K562 (cell line): ENCODE data around the gene DGCR8. TPM values are rescaled to one million over a fixed set of nuclear protein-coding genes. Genes with fewer than 3 reads are reported as not detected.

ENCODE experiments used
- CBFA2T3 ChIP-seq: fragments of 450-650 bp; IDR thresholded peaks from 2 replicates; pipeline ENCODE4 v1.6.1; 2017
- DMBX1 ChIP-seq: fragments of 250-450 bp; sonication (Bioruptor Pico); IDR thresholded peaks from 2 replicates; pipeline ENCODE4 v1.8.0; 2022; ENCODE audit warnings: inconsistent platforms, mild to moderate bottlenecking, moderate library complexity, borderline replicate concordance
- SFPQ ChIP-seq: fragments of 200-400 bp; formaldehyde crosslinking; IDR thresholded peaks from 2 replicates; pipeline ENCODE4 v1.6.1; 2017; ENCODE audit warnings: mild to moderate bottlenecking, low read depth, low read length, moderate library complexity
- ZBED1 ChIP-seq: IDR thresholded peaks from 2 replicates; pipeline ENCODE4 v1.6.1; 2014
- ZNF311 ChIP-seq: fragments of 250-450 bp; sonication (Bioruptor Pico); IDR thresholded peaks from 2 replicates; pipeline ENCODE4 v1.4.0; 2020; ENCODE audit warnings: mild to moderate bottlenecking, moderate library complexity
- ZNF699 ChIP-seq: fragments of 250-450 bp; sonication (Bioruptor Pico); IDR thresholded peaks from 2 replicates; pipeline ENCODE4 v1.8.0; 2021; ENCODE audit warnings: mild to moderate bottlenecking, moderate library complexity; ENCODE audit not compliant: insufficient replicate concordance
- polyA plus RNA-seq, 8 experiments: library from polyadenylated mRNA; depleted of rRNA in 4 of 8; stranded (reverse) in 5 of 8; unstranded in 3 of 8; fragments of >200 nt; fragmentation: Nextera tagmentation in 2 of 8; fragmentation: Illumina TruSeq in 1 of 8; extraction: Ambion mirVana in 2 of 8; extraction: Trizol in 1 of 8; gene quantifications; 2 replicates each; pipeline versions ENCODE4 v1.2.1 to v1.2.3, GENCODE V29; 2011 to 2014; ENCODE audit warnings: inconsistent platforms in 1 of 8, missing spikeins in 1 of 8
- total RNA-seq, 7 experiments: library from RNA; depleted of rRNA in 6 of 7; stranded (reverse); fragments of >200 nt in 6 of 7; fragmentation: Illumina TruSeq in 2 of 7; extraction: Trizol in 2 of 7; gene quantifications; 2 replicates each; pipeline versions ENCODE4 v1.2.1 to v1.2.3, GENCODE V29; 2011 to 2021; ENCODE audit warnings: low replicate concordance in 1 of 7
- TF ChIP-seq, protein P1 (sequence below): fragments of 250-450 bp; sonication (Bioruptor Pico); IDR thresholded peaks from 2 replicates; pipeline ENCODE4 v1.4.0; 2020
- TF ChIP-seq, protein P2 (sequence below): fragments of 200-600 bp; sonication (generic); IDR thresholded peaks from one replicate; pipeline ENCODE4 v1.6.1; 2012; ENCODE audit warnings: mild to moderate bottlenecking, low read depth, low read length, inconsistent platforms

DGCR8 gene
- total and polyA plus RNA-seq, 9 of the 15 experiments (the other 6 are each of a cell fraction or from before 2014, with no cell fraction given): 5.9 to 144 (median 80.1) TPM

GRCh38 chr22:20107471-20107901, 27.4 kb downstream of the DGCR8 start (continued):
- TF ChIP-seq, protein P1, sequence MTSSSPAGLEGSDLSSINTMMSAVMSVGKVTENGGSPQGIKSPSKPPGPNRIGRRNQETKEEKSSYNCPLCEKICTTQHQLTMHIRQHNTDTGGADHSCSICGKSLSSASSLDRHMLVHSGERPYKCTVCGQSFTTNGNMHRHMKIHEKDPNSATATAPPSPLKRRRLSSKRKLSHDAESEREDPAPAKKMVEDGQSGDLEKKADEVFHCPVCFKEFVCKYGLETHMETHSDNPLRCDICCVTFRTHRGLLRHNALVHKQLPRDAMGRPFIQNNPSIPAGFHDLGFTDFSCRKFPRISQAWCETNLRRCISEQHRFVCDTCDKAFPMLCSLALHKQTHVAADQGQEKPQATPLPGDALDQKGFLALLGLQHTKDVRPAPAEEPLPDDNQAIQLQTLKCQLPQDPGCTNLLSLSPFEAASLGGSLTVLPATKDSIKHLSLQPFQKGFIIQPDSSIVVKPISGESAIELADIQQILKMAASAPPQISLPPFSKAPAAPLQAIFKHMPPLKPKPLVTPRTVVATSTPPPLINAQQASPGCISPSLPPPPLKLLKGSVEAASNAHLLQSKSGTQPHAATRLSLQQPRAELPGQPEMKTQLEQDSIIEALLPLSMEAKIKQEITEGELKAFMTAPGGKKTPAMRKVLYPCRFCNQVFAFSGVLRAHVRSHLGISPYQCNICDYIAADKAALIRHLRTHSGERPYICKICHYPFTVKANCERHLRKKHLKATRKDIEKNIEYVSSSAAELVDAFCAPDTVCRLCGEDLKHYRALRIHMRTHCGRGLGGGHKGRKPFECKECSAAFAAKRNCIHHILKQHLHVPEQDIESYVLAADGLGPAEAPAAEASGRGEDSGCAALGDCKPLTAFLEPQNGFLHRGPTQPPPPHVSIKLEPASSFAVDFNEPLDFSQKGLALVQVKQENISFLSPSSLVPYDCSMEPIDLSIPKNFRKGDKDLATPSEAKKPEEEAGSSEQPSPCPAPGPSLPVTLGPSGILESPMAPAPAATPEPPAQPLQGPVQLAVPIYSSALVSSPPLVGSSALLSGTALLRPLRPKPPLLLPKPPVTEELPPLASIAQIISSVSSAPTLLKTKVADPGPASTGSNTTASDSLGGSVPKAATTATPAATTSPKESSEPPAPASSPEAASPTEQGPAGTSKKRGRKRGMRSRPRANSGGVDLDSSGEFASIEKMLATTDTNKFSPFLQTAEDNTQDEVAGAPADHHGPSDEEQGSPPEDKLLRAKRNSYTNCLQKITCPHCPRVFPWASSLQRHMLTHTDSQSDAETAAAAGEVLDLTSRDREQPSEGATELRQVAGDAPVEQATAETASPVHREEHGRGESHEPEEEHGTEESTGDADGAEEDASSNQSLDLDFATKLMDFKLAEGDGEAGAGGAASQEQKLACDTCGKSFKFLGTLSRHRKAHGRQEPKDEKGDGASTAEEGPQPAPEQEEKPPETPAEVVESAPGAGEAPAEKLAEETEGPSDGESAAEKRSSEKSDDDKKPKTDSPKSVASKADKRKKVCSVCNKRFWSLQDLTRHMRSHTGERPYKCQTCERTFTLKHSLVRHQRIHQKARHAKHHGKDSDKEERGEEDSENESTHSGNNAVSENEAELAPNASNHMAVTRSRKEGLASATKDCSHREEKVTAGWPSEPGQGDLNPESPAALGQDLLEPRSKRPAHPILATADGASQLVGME (CRISPR knock-in tag): 0 out of 2 replicates have a peak, but pooled peaks have one; percentile 5
- TF ChIP-seq ZBED1: peak; percentile 22; the same call in 1 of the 2 replicates
- TF ChIP-seq, protein P2, sequence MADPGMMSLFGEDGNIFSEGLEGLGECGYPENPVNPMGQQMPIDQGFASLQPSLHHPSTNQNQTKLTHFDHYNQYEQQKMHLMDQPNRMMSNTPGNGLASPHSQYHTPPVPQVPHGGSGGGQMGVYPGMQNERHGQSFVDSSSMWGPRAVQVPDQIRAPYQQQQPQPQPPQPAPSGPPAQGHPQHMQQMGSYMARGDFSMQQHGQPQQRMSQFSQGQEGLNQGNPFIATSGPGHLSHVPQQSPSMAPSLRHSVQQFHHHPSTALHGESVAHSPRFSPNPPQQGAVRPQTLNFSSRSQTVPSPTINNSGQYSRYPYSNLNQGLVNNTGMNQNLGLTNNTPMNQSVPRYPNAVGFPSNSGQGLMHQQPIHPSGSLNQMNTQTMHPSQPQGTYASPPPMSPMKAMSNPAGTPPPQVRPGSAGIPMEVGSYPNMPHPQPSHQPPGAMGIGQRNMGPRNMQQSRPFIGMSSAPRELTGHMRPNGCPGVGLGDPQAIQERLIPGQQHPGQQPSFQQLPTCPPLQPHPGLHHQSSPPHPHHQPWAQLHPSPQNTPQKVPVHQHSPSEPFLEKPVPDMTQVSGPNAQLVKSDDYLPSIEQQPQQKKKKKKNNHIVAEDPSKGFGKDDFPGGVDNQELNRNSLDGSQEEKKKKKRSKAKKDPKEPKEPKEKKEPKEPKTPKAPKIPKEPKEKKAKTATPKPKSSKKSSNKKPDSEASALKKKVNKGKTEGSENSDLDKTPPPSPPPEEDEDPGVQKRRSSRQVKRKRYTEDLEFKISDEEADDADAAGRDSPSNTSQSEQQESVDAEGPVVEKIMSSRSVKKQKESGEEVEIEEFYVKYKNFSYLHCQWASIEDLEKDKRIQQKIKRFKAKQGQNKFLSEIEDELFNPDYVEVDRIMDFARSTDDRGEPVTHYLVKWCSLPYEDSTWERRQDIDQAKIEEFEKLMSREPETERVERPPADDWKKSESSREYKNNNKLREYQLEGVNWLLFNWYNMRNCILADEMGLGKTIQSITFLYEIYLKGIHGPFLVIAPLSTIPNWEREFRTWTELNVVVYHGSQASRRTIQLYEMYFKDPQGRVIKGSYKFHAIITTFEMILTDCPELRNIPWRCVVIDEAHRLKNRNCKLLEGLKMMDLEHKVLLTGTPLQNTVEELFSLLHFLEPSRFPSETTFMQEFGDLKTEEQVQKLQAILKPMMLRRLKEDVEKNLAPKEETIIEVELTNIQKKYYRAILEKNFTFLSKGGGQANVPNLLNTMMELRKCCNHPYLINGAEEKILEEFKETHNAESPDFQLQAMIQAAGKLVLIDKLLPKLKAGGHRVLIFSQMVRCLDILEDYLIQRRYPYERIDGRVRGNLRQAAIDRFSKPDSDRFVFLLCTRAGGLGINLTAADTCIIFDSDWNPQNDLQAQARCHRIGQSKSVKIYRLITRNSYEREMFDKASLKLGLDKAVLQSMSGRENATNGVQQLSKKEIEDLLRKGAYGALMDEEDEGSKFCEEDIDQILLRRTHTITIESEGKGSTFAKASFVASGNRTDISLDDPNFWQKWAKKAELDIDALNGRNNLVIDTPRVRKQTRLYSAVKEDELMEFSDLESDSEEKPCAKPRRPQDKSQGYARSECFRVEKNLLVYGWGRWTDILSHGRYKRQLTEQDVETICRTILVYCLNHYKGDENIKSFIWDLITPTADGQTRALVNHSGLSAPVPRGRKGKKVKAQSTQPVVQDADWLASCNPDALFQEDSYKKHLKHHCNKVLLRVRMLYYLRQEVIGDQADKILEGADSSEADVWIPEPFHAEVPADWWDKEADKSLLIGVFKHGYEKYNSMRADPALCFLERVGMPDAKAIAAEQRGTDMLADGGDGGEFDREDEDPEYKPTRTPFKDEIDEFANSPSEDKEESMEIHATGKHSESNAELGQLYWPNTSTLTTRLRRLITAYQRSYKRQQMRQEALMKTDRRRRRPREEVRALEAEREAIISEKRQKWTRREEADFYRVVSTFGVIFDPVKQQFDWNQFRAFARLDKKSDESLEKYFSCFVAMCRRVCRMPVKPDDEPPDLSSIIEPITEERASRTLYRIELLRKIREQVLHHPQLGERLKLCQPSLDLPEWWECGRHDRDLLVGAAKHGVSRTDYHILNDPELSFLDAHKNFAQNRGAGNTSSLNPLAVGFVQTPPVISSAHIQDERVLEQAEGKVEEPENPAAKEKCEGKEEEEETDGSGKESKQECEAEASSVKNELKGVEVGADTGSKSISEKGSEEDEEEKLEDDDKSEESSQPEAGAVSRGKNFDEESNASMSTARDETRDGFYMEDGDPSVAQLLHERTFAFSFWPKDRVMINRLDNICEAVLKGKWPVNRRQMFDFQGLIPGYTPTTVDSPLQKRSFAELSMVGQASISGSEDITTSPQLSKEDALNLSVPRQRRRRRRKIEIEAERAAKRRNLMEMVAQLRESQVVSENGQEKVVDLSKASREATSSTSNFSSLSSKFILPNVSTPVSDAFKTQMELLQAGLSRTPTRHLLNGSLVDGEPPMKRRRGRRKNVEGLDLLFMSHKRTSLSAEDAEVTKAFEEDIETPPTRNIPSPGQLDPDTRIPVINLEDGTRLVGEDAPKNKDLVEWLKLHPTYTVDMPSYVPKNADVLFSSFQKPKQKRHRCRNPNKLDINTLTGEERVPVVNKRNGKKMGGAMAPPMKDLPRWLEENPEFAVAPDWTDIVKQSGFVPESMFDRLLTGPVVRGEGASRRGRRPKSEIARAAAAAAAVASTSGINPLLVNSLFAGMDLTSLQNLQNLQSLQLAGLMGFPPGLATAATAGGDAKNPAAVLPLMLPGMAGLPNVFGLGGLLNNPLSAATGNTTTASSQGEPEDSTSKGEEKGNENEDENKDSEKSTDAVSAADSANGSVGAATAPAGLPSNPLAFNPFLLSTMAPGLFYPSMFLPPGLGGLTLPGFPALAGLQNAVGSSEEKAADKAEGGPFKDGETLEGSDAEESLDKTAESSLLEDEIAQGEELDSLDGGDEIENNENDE: peak; percentile 20
- no peak for TF ChIP-seq ZNF699 (CRISPR knock-in tag)
- no peak for TF ChIP-seq SFPQ
- no peak for TF ChIP-seq CBFA2T3
- TF ChIP-seq DMBX1 (CRISPR knock-in tag): no peak
- TF ChIP-seq ZNF311: no peak
